ENCODE measurements around the gene PBOV1. TPM values are rescaled to one million over a fixed set of nuclear protein-coding genes. Genes with fewer than 3 reads are reported as not detected.
A peak's percentile ranks its signal among the peaks of the same experiment; 100 is the strongest.

PBOV1 gene
- polyA plus RNA-seq, 2 of the 4 experiments (the other 2 are of a cell fraction) = not detected

- FAIRE-seq (no peak), ATAC-seq (no peak), DNase-seq (ENCODE audit: low read depth in 1 of 2, low spot score in 1 of 2) (no peak)
- no peak overlapping the region for H3K4me3 ChIP-seq
- ChIA-PET POLR2A (no interaction called here), CTCF (no interaction called here)
- no peaks in the 10 kb centered on the region for H3K9me3 ChIP-seq
- H3K27ac ChIP-seq = no peak overlapping the region
- no peak for TF ChIP-seq MAFK (IDR thresholded peaks at IDR 0.05; ENCODE audit: partially characterized antibody)
- no peak for TF ChIP-seq ZNF302 (CRISPR knock-in tag; IDR thresholded peaks at IDR 0.05)
- H3K4me1 ChIP-seq = 0 out of 3 replicates have a peak, but pooled peaks cover 6% of the 10 kb centered on the region
- WGBS (ENCODE audit: missing lambda C conversion rate) = 59% methylated on average over 4 of the region's 4 CpGs
- H3K4me2 ChIP-seq = no peak overlapping the region
These were observed 10.8 kb upstream of the PBOV1 start for GRCh38 chr6:138229072-138229471.

- H3K4me1 ChIP-seq = 0 out of 3 replicates have a peak, but pooled peaks cover 6% of the 10 kb centered on the region
- 50% methylated on average over 8 of the region's 8 CpGs for WGBS (ENCODE audit: missing lambda C conversion rate)
- POLR2A ChIA-PET = no interaction called here
- no peaks in the 10 kb centered on the region for H3K9me3 ChIP-seq
- no peak for DNase-seq (ENCODE audit: low read depth in 1 of 2, low spot score in 1 of 2)
- H3K4me3 ChIP-seq = no peak overlapping the region
- no peak overlapping the region for H3K27ac ChIP-seq
- TF ChIP-seq HMGXB4 (CRISPR knock-in tag; IDR thresholded peaks at IDR 0.05; ENCODE audit: borderline replicate concordance) (no peak), CTCF (IDR thresholded peaks at IDR 0.05) (no peak), PHF8 (IDR thresholded peaks at IDR 0.05; ENCODE audit: borderline replicate concordance, low read depth) (no peak), HOXB5 (CRISPR knock-in tag; IDR thresholded peaks at IDR 0.05) (no peak), POLR2A (IDR thresholded peaks at IDR 0.05; ENCODE audit: low read length) (no peak), ZFP36 (IDR thresholded peaks at IDR 0.05; ENCODE audit: borderline replicate concordance, partially characterized antibody) (no peak), MAZ (IDR thresholded peaks at IDR 0.05; ENCODE audit: borderline replicate concordance, low read depth, low read length) (no peak), MAX (IDR thresholded peaks at IDR 0.05) (no peak), ZSCAN20 (CRISPR knock-in tag; IDR thresholded peaks at IDR 0.05) (no peak)
- peak overlapping the region; percentile 30; the same call in 1 of the 3 replicates for H3K4me2 ChIP-seq
- no peak for ATAC-seq
- FAIRE-seq = no peak
- CTCF ChIA-PET = interaction anchor here (0.7 kb wide), 1 partner anchor 170 kb away, joined by 3 read pairs; no protein-coding TSS in a partner anchor
These were observed 9.1 kb upstream of the PBOV1 start for GRCh38 chr6:138227316-138227781.

- DNase-seq (ENCODE audit: low read depth in 1 of 2, low spot score in 1 of 2) = no peak
- no peaks in the 10 kb centered on the region for H3K9me3 ChIP-seq
- no peak overlapping the region for H3K27ac ChIP-seq
- WGBS (ENCODE audit: missing lambda C conversion rate) = 80% methylated on average over 4 of the region's 4 CpGs
- no peak for FAIRE-seq
- POLR2A ChIA-PET = no interaction called here
- TF ChIP-seq FOSL2 (IDR thresholded peaks at IDR 0.05) (no peak), FOSL2 (CRISPR knock-in tag; IDR thresholded peaks at IDR 0.05) (no peak)
- ATAC-seq = no peak
- CTCF ChIA-PET = no interaction called here
- H3K4me3 ChIP-seq = no peak overlapping the region
- H3K4me1 ChIP-seq = 0 out of 3 replicates have a peak, but pooled peaks cover 5% of the 10 kb centered on the region
- peak overlapping the region; percentile 30; the same call in 1 of the 3 replicates for H3K4me2 ChIP-seq
These were observed 8.5 kb upstream of the PBOV1 start for GRCh38 chr6:138226700-138227315.

GRCh38 chr6:138225953-138226352, 7.7 kb upstream of the PBOV1 start:
- Histone ChIP-seq H3K27ac (no peak overlapping the region), H3K4me2 (no peak overlapping the region), H3K4me3 (no peak overlapping the region), H3K4me1 (no peaks in the 10 kb centered on the region), H3K9me3 (no peaks in the 10 kb centered on the region)
- no peak for DNase-seq (ENCODE audit: low read depth in 1 of 2, low spot score in 1 of 2)
- 60% methylated on average over 4 of the region's 4 CpGs for WGBS (ENCODE audit: missing lambda C conversion rate)
- ChIA-PET POLR2A (no interaction called here), CTCF (no interaction called here)
- ATAC-seq = no peak
- no peak for FAIRE-seq
- TF ChIP-seq ZC3H11A (IDR thresholded peaks at IDR 0.05) (no peak), EP300 (IDR thresholded peaks at IDR 0.05) (no peak), BCL3 (IDR thresholded peaks at IDR 0.05) (no peak), E2F6 (IDR thresholded peaks at IDR 0.05; ENCODE audit: borderline replicate concordance, low read depth) (no peak), ZSCAN20 (CRISPR knock-in tag; IDR thresholded peaks at IDR 0.05) (no peak), MAZ (IDR thresholded peaks at IDR 0.05; ENCODE audit: borderline replicate concordance, low read depth, low read length) (no peak), PHF8 (IDR thresholded peaks at IDR 0.05; ENCODE audit: borderline replicate concordance, low read depth) (no peak), HMGXB4 (CRISPR knock-in tag; IDR thresholded peaks at IDR 0.05; ENCODE audit: borderline replicate concordance) (no peak), MAX (IDR thresholded peaks at IDR 0.05) (no peak), CTCF (IDR thresholded peaks at IDR 0.05) (no peak)

Data from A549 (cell line).